HL-60/S4 (cell line): ENCODE data around the gene C11orf52.

Source experiments
- in situ Hi-C: fragments of 300-500 bp; cut with MboI; formaldehyde crosslinking; loops from 2 replicates; pipeline ENCODE4 v1.14.3; 2022; ENCODE audit warnings: low sequenced_read_pairs

Gene C11orf52

DNA sequence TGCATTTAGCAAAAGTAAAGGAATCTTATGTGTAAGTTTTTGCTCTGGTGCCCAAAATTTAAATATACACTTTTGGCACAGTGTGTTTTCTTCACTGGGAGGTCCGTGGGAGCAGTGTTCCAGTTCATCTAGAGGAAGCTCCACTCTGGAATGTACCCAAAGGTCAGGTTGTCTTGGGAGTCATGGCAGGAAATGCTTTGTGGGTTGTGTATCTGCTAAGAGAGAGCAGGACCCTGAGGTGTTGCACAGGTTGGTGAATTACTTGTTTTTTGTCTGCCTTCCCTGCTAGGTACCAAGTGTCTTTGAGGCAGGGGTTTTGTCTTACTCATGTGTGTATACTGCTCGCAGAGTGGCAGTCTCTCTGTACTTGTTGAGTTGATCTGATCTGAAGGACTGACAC, 55.7 kb downstream of the C11orf52 start:
- in situ Hi-C loops = no loop called here

- in situ Hi-C loops = no loop called here
Measured at GRCh38 chr11:111975076-111975806, 56.5 kb downstream of the C11orf52 start.

GRCh38 chr11:111976119-111976766, 57.5 kb downstream of the C11orf52 start:
- in situ Hi-C loops = no loop called here
